H1 (cell line): ENCODE results near the gene FADS3. TPM values are rescaled to one million over a fixed set of nuclear protein-coding genes. Genes with fewer than 3 reads are reported as not detected.

ENCODE experiments used
- CTCF ChIA-PET: fragments of 300-600 bp; sonication (Branson Sonifier 250); formaldehyde crosslinking; loops from one replicate; lab custom pipeline; 2021; ENCODE audit not compliant: partially characterized antibody; lab: Charles Lee
- POLR2A ChIA-PET: fragments of 300-600 bp; sonication (Branson Sonifier 250); formaldehyde crosslinking; loops from one replicate; lab custom pipeline; 2021; ENCODE audit warnings: inconsistent platforms; ENCODE audit not compliant: partially characterized antibody; lab: Charles Lee
- DNase-seq, 2 experiments: peaks; one replicate each; pipeline versions ENCODE4 v3.0.0 to v3.0.0-alpha.2; 2010 to 2022; ENCODE audit warnings: low spot score in 2 of 2, low read depth in 1 of 2, mixed read lengths in 1 of 2
- FAIRE-seq: peaks from 2 replicates; lab custom pipeline; 2011; peaks lifted over from hg19 to GRCh38; lab: Jason Lieb, UNC
- H2AFZ ChIP-seq: 2 replicates; pipeline ENCODE4 v1.8.1; 2012; ENCODE audit warnings: low read length, inconsistent platforms
- H2AK5ac ChIP-seq: 2 replicates; pipeline ENCODE4 v1.6.1; 2013; ENCODE audit warnings: low read depth, low read length
- H2BK120ac ChIP-seq: replicated peaks from 2 replicates; pipeline ENCODE3; 2013; ENCODE audit warnings: low read depth, low read length, inconsistent platforms
- H2BK12ac ChIP-seq: 2 replicates; pipeline ENCODE4 v1.6.1; 2013; ENCODE audit warnings: low read depth, low read length
- H2BK15ac ChIP-seq: 2 replicates; pipeline ENCODE4 v1.6.1; 2013; ENCODE audit warnings: low read length
- H2BK20ac ChIP-seq: 2 replicates; pipeline ENCODE4 v1.6.1; 2013; ENCODE audit warnings: low read length
- H2BK5ac ChIP-seq: 2 replicates; pipeline ENCODE4 v1.6.1; 2013; ENCODE audit warnings: low read depth, low read length
- H3K14ac ChIP-seq: 2 replicates; pipeline ENCODE4 v1.6.1; 2013; ENCODE audit warnings: inconsistent platforms; ENCODE audit not compliant: insufficient read length
- H3K18ac ChIP-seq: 2 replicates; pipeline ENCODE4 v1.6.1; 2013; ENCODE audit warnings: low read length; ENCODE audit errors: extremely low read depth
- H3K23ac ChIP-seq: 2 replicates; pipeline ENCODE4 v1.6.1; 2013; ENCODE audit warnings: inconsistent platforms; ENCODE audit not compliant: insufficient read length
- H3K23me2 ChIP-seq: 2 replicates; pipeline ENCODE4 v1.6.1; 2013; ENCODE audit warnings: low read depth, low read length
- H3K27ac ChIP-seq: 2 replicates; pipeline ENCODE4 v1.6.1; 2011; ENCODE audit warnings: low read depth, low read length, inconsistent platforms
- H3K27me3 ChIP-seq, 4 experiments: replicated peaks in 1 of 4; 1 replicate in 1 of 4; 2 replicates in 3 of 4; pipeline versions ENCODE4 v1.6.1 to v1.8.1; 2011 to 2013; ENCODE audit warnings: low read length in 3 of 4, mild to moderate bottlenecking in 3 of 4, inconsistent platforms in 2 of 4, mixed read lengths in 2 of 4, moderate library complexity in 1 of 4; ENCODE audit not compliant: control insufficient read depth in 3 of 4, insufficient read depth in 3 of 4; ENCODE audit errors: extremely low read depth in 1 of 4
- H3K36me3 ChIP-seq, 4 experiments: 2 replicates each; pipeline versions ENCODE4 v1.6.1 to v1.8.1; 2011 to 2013; ENCODE audit warnings: mild to moderate bottlenecking in 4 of 4, low read length in 3 of 4, moderate library complexity in 2 of 4, control low read depth in 1 of 4, inconsistent platforms in 1 of 4; ENCODE audit not compliant: insufficient read depth in 4 of 4, control insufficient read depth in 2 of 4
- H3K4ac ChIP-seq: replicated peaks from 2 replicates; pipeline ENCODE3; 2013; ENCODE audit warnings: low read length, low read depth, mixed read lengths, inconsistent platforms; ENCODE audit not compliant: insufficient read length
- H3K4me1 ChIP-seq, 4 experiments: replicated peaks in 1 of 4; 1 replicate in 1 of 4; 2 replicates in 3 of 4; pipeline versions ENCODE4 v1.6.1 to v1.8.1; 2011 to 2013; ENCODE audit warnings: low read length in 3 of 4, inconsistent platforms in 2 of 4, mixed read lengths in 1 of 4; ENCODE audit not compliant: insufficient read depth in 4 of 4, control insufficient read depth in 3 of 4
- H3K4me2 ChIP-seq, 2 experiments: 2 replicates each; pipeline versions ENCODE4 v1.6.1 to v1.8.1; 2011 to 2013; ENCODE audit warnings: low read depth in 2 of 2, low read length in 2 of 2, control low read depth in 1 of 2, inconsistent platforms in 1 of 2, mild to moderate bottlenecking in 1 of 2; ENCODE audit not compliant: insufficient read depth in 1 of 2
- H3K4me3 ChIP-seq, 4 experiments: fragments of 200-600, 300-600 bp in 1 of 4; sonication (generic), shearing (Covaris generic), sonication (Bioruptor Twin) in 1 of 4; 2 replicates each; pipeline versions ENCODE4 v1.5.1 to v1.8.1; 2011 to 2016; ENCODE audit warnings: low read length in 4 of 4, low read depth in 3 of 4, control low read depth in 2 of 4, inconsistent platforms in 2 of 4, mild to moderate bottlenecking in 2 of 4, mixed read lengths in 1 of 4, moderate library complexity in 1 of 4; ENCODE audit not compliant: insufficient read depth in 2 of 4; ENCODE audit errors: extremely low read depth in 1 of 4
- H3K56ac ChIP-seq: replicated peaks from 2 replicates; pipeline ENCODE3; 2013; ENCODE audit warnings: low read depth, mild to moderate bottlenecking, mixed read lengths, low read length, inconsistent platforms; ENCODE audit not compliant: insufficient read length
- H3K79me1 ChIP-seq: 2 replicates; pipeline ENCODE4 v1.6.1; 2013; ENCODE audit warnings: low read depth, low read length, control low read depth
- H3K79me2 ChIP-seq, 2 experiments: 2 replicates each; pipeline versions ENCODE4 v1.6.1 to v1.8.1; 2012 to 2013; ENCODE audit warnings: low read length in 2 of 2, mild to moderate bottlenecking in 2 of 2, inconsistent platforms in 1 of 2; ENCODE audit not compliant: insufficient read depth in 2 of 2, control insufficient read depth in 1 of 2
- H3K9ac ChIP-seq, 4 experiments: replicated peaks in 1 of 4; 1 replicate in 1 of 4; 2 replicates in 3 of 4; pipeline versions ENCODE4 v1.6.1 to v1.8.1; 2011 to 2013; ENCODE audit warnings: low read depth in 3 of 4, low read length in 3 of 4, control low read depth in 2 of 4, mild to moderate bottlenecking in 2 of 4, moderate library complexity in 2 of 4, inconsistent platforms in 1 of 4; ENCODE audit errors: extremely low read depth in 1 of 4
- H3K9me3 ChIP-seq, 2 experiments: 2 replicates each; pipeline versions ENCODE4 v1.6.1 to v1.8.1; 2012 to 2013; ENCODE audit warnings: mild to moderate bottlenecking in 2 of 2, moderate library complexity in 2 of 2, control low read depth in 1 of 2, inconsistent platforms in 1 of 2, low read depth in 1 of 2, low read length in 1 of 2, mixed read lengths in 1 of 2; ENCODE audit not compliant: insufficient read depth in 2 of 2
- H4K20me1 ChIP-seq, 2 experiments: replicated peaks in 1 of 2; 2 replicates each; pipeline versions ENCODE3 to v1.8.1; 2011 to 2013; ENCODE audit warnings: inconsistent platforms in 2 of 2, low read length in 2 of 2, mild to moderate bottlenecking in 1 of 2; ENCODE audit not compliant: insufficient read depth in 2 of 2, control insufficient read depth in 1 of 2
- H4K5ac ChIP-seq: 2 replicates; pipeline ENCODE4 v1.6.1; 2013; ENCODE audit warnings: low read length, low read depth, mixed read lengths, inconsistent platforms; ENCODE audit not compliant: insufficient read length
- H4K8ac ChIP-seq: 2 replicates; pipeline ENCODE4 v1.8.0; 2013; ENCODE audit warnings: mild to moderate bottlenecking, moderate library complexity, low read length, inconsistent platforms; ENCODE audit not compliant: insufficient read depth; ENCODE audit errors: extremely low read depth
- H4K91ac ChIP-seq: replicated peaks from 2 replicates; pipeline ENCODE3; 2013; ENCODE audit warnings: low read length, mixed read lengths, inconsistent platforms; ENCODE audit not compliant: insufficient read length
- ASH2L ChIP-seq: fragments of 200-600, 300-600 bp; sonication (generic); IDR thresholded peaks from one replicate; pipeline ENCODE4 v1.7.1; 2017; ENCODE audit warnings: low read length
- BACH1 ChIP-seq: IDR thresholded peaks from 2 replicates; pipeline ENCODE4 v1.6.1; 2012; ENCODE audit warnings: low read length, improper control_type of control experiment
- BRCA1 ChIP-seq: IDR thresholded peaks from 2 replicates; pipeline ENCODE4 v1.6.1; 2012; ENCODE audit warnings: low read depth, low read length, improper control_type of control experiment
- CBX8 ChIP-seq: fragments of 300-800, 300-1000 bp; sonication (generic); IDR thresholded peaks from 2 replicates; pipeline ENCODE4 v1.7.1; 2016; ENCODE audit warnings: low read depth, low read length, borderline replicate concordance
- EGR1 ChIP-seq: IDR thresholded peaks from 2 replicates; pipeline ENCODE4 v1.6.1; 2011; ENCODE audit warnings: low read depth, low read length, borderline replicate concordance
- GABPA ChIP-seq: IDR thresholded peaks from 2 replicates; pipeline ENCODE4 v1.6.1; 2011; ENCODE audit warnings: mild to moderate bottlenecking, low read length, moderate library complexity, borderline replicate concordance; ENCODE audit not compliant: insufficient read depth
- JUN ChIP-seq: IDR thresholded peaks from 2 replicates; pipeline ENCODE4 v1.6.1; 2011; ENCODE audit warnings: low read depth, mild to moderate bottlenecking, improper control_type of control experiment, low read length
- NRF1 ChIP-seq: IDR thresholded peaks from 2 replicates; pipeline ENCODE4 v1.6.1; 2011; ENCODE audit warnings: mild to moderate bottlenecking, low read depth, low read length, improper control_type of control experiment
- SIN3A ChIP-seq, 2 experiments: IDR thresholded peaks in 1 of 2; conservative IDR thresholded peaks in 1 of 2; 2 replicates each; pipeline ENCODE4 v1.6.1; 2011 to 2012; ENCODE audit warnings: low read length in 2 of 2, improper control_type of control experiment in 1 of 2, low read depth in 1 of 2, mild to moderate bottlenecking in 1 of 2
- SRF ChIP-seq: IDR thresholded peaks from 2 replicates; pipeline ENCODE4 v1.6.1; 2011; ENCODE audit warnings: mild to moderate bottlenecking, low read depth, low read length, moderate library complexity
- TEAD4 ChIP-seq: IDR thresholded peaks from 2 replicates; pipeline ENCODE4 v1.6.1; 2012; ENCODE audit warnings: low read depth, low read length, inconsistent platforms, mixed read lengths
- YY1 ChIP-seq: IDR thresholded peaks from 2 replicates; pipeline ENCODE4 v1.6.1; 2011; ENCODE audit warnings: low read depth, mild to moderate bottlenecking, low read length
- WGBS, 2 experiments: shearing (Covaris generic) in 1 of 2; methylation state at CpG; one replicate each; pipeline versions ENCODE4 v1.1.6 to v1.1.7; 2013 to 2015; ENCODE audit warnings: low lambda C conversion rate in 2 of 2, mixed read lengths in 2 of 2, inconsistent platforms in 1 of 2, low coverage in 1 of 2, missing lambda C conversion rate in 1 of 2; ENCODE audit not compliant: insufficient replicate concordance in 2 of 2, insufficient coverage in 1 of 2, insufficient read length in 1 of 2; ENCODE audit errors: extremely low coverage in 1 of 2, missing lambda C conversion rate in 1 of 2; 5-methylcytosine and 5-hydroxymethylcytosine counted together
- polyA plus RNA-seq, 7 experiments: library from polyadenylated mRNA; depleted of rRNA in 3 of 7; stranded (reverse) in 5 of 7; unstranded in 2 of 7; fragments of >200 nt in 5 of 7; fragments of 200-250 nt in 2 of 7; gene quantifications; 1 replicate in 5 of 7; 2 replicates in 1 of 7; 4 replicates in 1 of 7; pipeline versions ENCODE4 v1.2.1 to v1.2.3, GENCODE V29; 2011 to 2013; ENCODE audit warnings: missing spikeins in 2 of 7, mixed read lengths in 2 of 7
- total RNA-seq: library from RNA; stranded (reverse); fragmentation: NEBNext Ultra II Directional; extraction: Animal tissue kit (Norgen Biotek cat#: 25700); gene quantifications from 2 replicates; pipeline ENCODE4 v1.2.1, GENCODE V29; 2021

FADS3 gene
- total and polyA plus RNA-seq, 2 of the 8 experiments (the other 6 are each of a cell fraction or from before 2014, with no cell fraction given): 43.8 to 76.3 TPM

GRCh38 chr11:61861634-61862033, 29.7 kb downstream of the FADS3 start:
- no peak for TF ChIP-seq EGR1
- no peak for TF ChIP-seq JUN
- no peak for TF ChIP-seq GABPA
- TF ChIP-seq TEAD4: no peak
- TF ChIP-seq SIN3A (conservative IDR thresholded peaks at IDR 0.05 in 1 of 2, IDR thresholded peaks at IDR 0.05 in 1 of 2; ENCODE audit: low read depth in 1 of 2, low read length in 2 of 2): no peak
- no peak for TF ChIP-seq NRF1
- TF ChIP-seq SRF: no peak
- TF ChIP-seq YY1: no peak
- TF ChIP-seq BACH1: no peak
- no peak for TF ChIP-seq ASH2L
- TF ChIP-seq CBX8: no peak
- no peak for TF ChIP-seq BRCA1
- H3K9ac ChIP-seq: no peak overlapping the region
- ChIA-PET CTCF (interaction anchor here (1.0 to 1.8 kb wide), 5 partner anchors 9 to 246 kb away, joined by 3 to 7 read pairs (median 3); no protein-coding TSS in a partner anchor), POLR2A (interaction anchor here (0.8 to 1.0 kb wide), 2 partner anchors 16 to 42 kb away, joined by 3 read pairs; no protein-coding TSS in a partner anchor)
- H3K36me3 ChIP-seq: peaks cover 29 to 81% (median 59%) of the 10 kb centered on the region in 4 experiments
- H3K9me3 ChIP-seq: no peaks in the 10 kb centered on the region
- no peak for FAIRE-seq
- peaks cover 7 to 17% of the 10 kb centered on the region in 2 experiments for H4K20me1 ChIP-seq
- H3K23me2 ChIP-seq: no peaks in the 10 kb centered on the region
- no peaks in the 10 kb centered on the region for H3K27me3 ChIP-seq
- no peak overlapping the region for H2BK5ac ChIP-seq
- no peak overlapping the region for H2BK12ac ChIP-seq
- H2AFZ ChIP-seq: no peak overlapping the region
- peak overlapping the region; percentile 57; the same call in 1 of the 2 replicates for H4K8ac ChIP-seq
- no peak overlapping the region for H3K27ac ChIP-seq
- no peak overlapping the region for H4K5ac ChIP-seq
- no peak overlapping the region for H3K4ac ChIP-seq
- H3K56ac ChIP-seq: no peak overlapping the region
- H3K79me1 ChIP-seq: no peaks in the 10 kb centered on the region
- 88% methylated on average over 9 of the region's 9 CpGs; no CpG with 5 or more reads in 1 of the 2 experiments for WGBS, 2 experiments
- no peak overlapping the region for H2BK15ac ChIP-seq
- H3K4me2 ChIP-seq: no peak overlapping the region
- no peak overlapping the region for H3K4me3 ChIP-seq
- peak overlapping the region; percentile 55 for H4K91ac ChIP-seq
- no peak overlapping the region for H2AK5ac ChIP-seq
- H3K23ac ChIP-seq: no peak overlapping the region
- H3K18ac ChIP-seq: no peak overlapping the region
- no peaks in the 10 kb centered on the region for H3K4me1 ChIP-seq
- no peak overlapping the region for H3K14ac ChIP-seq
- H2BK20ac ChIP-seq: no peak overlapping the region
- no peaks in the 10 kb centered on the region for H3K79me2 ChIP-seq
- DNase-seq: no peak
- no peak overlapping the region for H2BK120ac ChIP-seq
